ENCODE measurements around the gene SLC46A1. TPM values are rescaled to one million over a fixed set of nuclear protein-coding genes. Genes with fewer than 3 reads are reported as not detected.

Gene SLC46A1
- total and polyA plus RNA-seq, 2 donors (not counting 1 experiment from before 2014, with no cell fraction given) = 2.5 to 4.3 TPM

- H3K36me3 ChIP-seq (replicated peaks in 1 of 2; ENCODE audit: control extremely low read depth in 1 of 2, control insufficient read depth in 1 of 2, extremely low read depth in 1 of 2, insufficient read depth in 2 of 2, low read length in 1 of 2) = peaks cover 0 to 24% of the 10 kb centered on the region in 2 experiments
Observed at GRCh38 chr17:28395426-28395825, 10.6 kb downstream of the SLC46A1 start.

More at GRCh38 chr17:28395426-28395825, 10.6 kb downstream of the SLC46A1 start:
- POLR2A ChIA-PET = no interaction called here
- H3K9ac ChIP-seq (ENCODE audit: low read length) = no peak overlapping the region
- ATAC-seq (ENCODE audit: low read depth) = no peak
- intact Hi-C loops (cut with micrococcal nuclease) = no loop called here
- DNase-seq = no peak
- CTCF ChIA-PET = no interaction called here
- H3K27ac ChIP-seq (ENCODE audit: low read length in 2 of 2) = no peak overlapping the region
- no peak overlapping the region for H2AFZ ChIP-seq (ENCODE audit: insufficient read depth, low read depth, low read length, poor library complexity, severe bottlenecking)
- TF ChIP-seq EZH2 (IDR thresholded peaks at IDR 0.05; ENCODE audit: borderline replicate concordance, insufficient read depth, low read depth, low read length, poor library complexity, severe bottlenecking) = no peak
- TF ChIP-seq CTCF (IDR thresholded peaks at IDR 0.05) = no peak
- 100% methylated on average over 1 of the region's 2 CpGs for WGBS (ENCODE audit: insufficient coverage)
- Mint-ChIP-seq H3K4me3 (no peak overlapping the region), H3K9me3 (ENCODE audit: insufficient read depth) (no peaks in the 10 kb centered on the region), H3K27ac (no peak overlapping the region), H3K4me1 (peaks cover 3% of the 10 kb centered on the region), H3K27me3 (no peaks in the 10 kb centered on the region)
- H3K27me3 ChIP-seq (replicated peaks in 1 of 4; ENCODE audit: control extremely low read depth in 1 of 4, control insufficient read depth in 3 of 4, insufficient read depth in 4 of 4, low read length in 3 of 4) = no peaks in the 10 kb centered on the region
- H3K4me3 ChIP-seq (ENCODE audit: control extremely low read depth in 1 of 5, extremely low read depth in 1 of 5, insufficient read depth in 1 of 5, low read depth in 2 of 5, low read length in 4 of 5) = no peak overlapping the region
- H3K4me1 ChIP-seq (ENCODE audit: control insufficient read depth in 2 of 2, insufficient read depth in 2 of 2, low read length in 2 of 2) = no peaks in the 10 kb centered on the region
- H3K79me2 ChIP-seq (ENCODE audit: control insufficient read depth, insufficient read depth, low read length) = no peaks in the 10 kb centered on the region
- no peak overlapping the region for H3K4me2 ChIP-seq (replicated peaks; ENCODE audit: low read depth, low read length, poor library complexity, severe bottlenecking)
- no peaks in the 10 kb centered on the region for H3K9me3 ChIP-seq (ENCODE audit: control extremely low read depth in 1 of 3, control insufficient read depth in 2 of 3, insufficient read depth in 1 of 3, low read length in 2 of 3)
- no peaks in the 10 kb centered on the region for H4K20me1 ChIP-seq (ENCODE audit: control insufficient read depth, insufficient read depth, low read length, poor library complexity, severe bottlenecking)
